GM19351 (cell line): ENCODE data around the gene TLL2.
A peak's percentile ranks its signal among the peaks of the same experiment; 100 is the strongest.

Experiments
- ATAC-seq: cut with Tn5 transposase; IDR thresholded peaks from one replicate; pipeline ENCODE4 v1.9.1; 2021; ENCODE audit warnings: mild to moderate bottlenecking, moderate library complexity; ENCODE audit not compliant: unreplicated experiment

Gene TLL2

GRCh38 chr10:96401036-96401435 is 112.7 kb downstream of the TLL2 start:
- no peak for ATAC-seq

- no peak for ATAC-seq
Observed at GRCh38 chr10:96400465-96400864, 113.3 kb downstream of the TLL2 start.

GRCh38 chr10:96397902-96398301 is 115.8 kb downstream of the TLL2 start:
- ATAC-seq = no peak

- peak; percentile 66 for ATAC-seq
Observed at GRCh38 chr10:96395931-96396877, 117.5 kb downstream of the TLL2 start.

- no peak for ATAC-seq
Observed at GRCh38 chr10:96390460-96390864, 123.3 kb downstream of the TLL2 start.

- no peak for ATAC-seq
Observed at GRCh38 chr10:96389785-96390184, 123.9 kb downstream of the TLL2 start.

- no peak for ATAC-seq
Observed at GRCh38 chr10:96387601-96388000, 126.1 kb downstream of the TLL2 start.

- no peak for ATAC-seq
Observed at GRCh38 chr10:96387161-96387560, 126.6 kb downstream of the TLL2 start.

- no peak for ATAC-seq
Observed at GRCh38 chr10:96384506-96384905, 129.2 kb downstream of the TLL2 start.

- no peak for ATAC-seq
Observed at GRCh38 chr10:96380821-96381220, 132.9 kb downstream of the TLL2 start.

GRCh38 chr10:96379758-96380157 is 134.0 kb downstream of the TLL2 start:
- ATAC-seq = no peak

GRCh38 chr10:96378741-96379140 is 135.0 kb downstream of the TLL2 start:
- no peak for ATAC-seq

- ATAC-seq = no peak
Observed at GRCh38 chr10:96377816-96378294, 135.9 kb downstream of the TLL2 start.

- ATAC-seq = peak; percentile 74
Observed at GRCh38 chr10:96376483-96376882, 137.2 kb downstream of the TLL2 start.

- peak; percentile 73 for ATAC-seq
Observed at GRCh38 chr10:96374985-96375830, 138.5 kb downstream of the TLL2 start.

- ATAC-seq = no peak
Observed at GRCh38 chr10:96374639-96374984, 139.1 kb downstream of the TLL2 start.

GRCh38 chr10:96374004-96374403 is 139.7 kb downstream of the TLL2 start:
- ATAC-seq = no peak

- ATAC-seq = no peak
Observed at GRCh38 chr10:96371356-96371755, 142.4 kb downstream of the TLL2 start.

- ATAC-seq = no peak
Observed at GRCh38 chr10:96370584-96371157, 143.1 kb downstream of the TLL2 start.

- no peak for ATAC-seq
Observed at GRCh38 chr10:96369890-96370583, 143.7 kb downstream of the TLL2 start.

GRCh38 chr10:96368971-96369370 is 144.8 kb downstream of the TLL2 start:
- ATAC-seq = no peak
